A549 (cell line): ENCODE results near the gene MRPS6. TPM values are rescaled to one million over a fixed set of nuclear protein-coding genes. Genes with fewer than 3 reads are reported as not detected.

ENCODE experiments used
- ATAC-seq, 2 experiments: fragments of 200-7000 bp in 1 of 2; fragments of >200 bp in 1 of 2; cut with Nextera tagmentation in 1 of 2; cut with Tn5 transposase in 1 of 2; 3 replicates each; pipeline versions ENCODE4 v1.8.0 to v1.9.1; 2018 to 2020; ENCODE audit warnings: mild to moderate bottlenecking in 1 of 2, moderate library complexity in 1 of 2
- CTCF ChIA-PET: fragments of 300-600 bp; sonication (Branson Sonifier 250); formaldehyde crosslinking; extraction: SDS; loops from one replicate; lab custom pipeline; 2021; ENCODE audit warnings: antibody characterized with exemption, inconsistent platforms; lab: Yijun Ruan, JAX
- POLR2A ChIA-PET: fragments of 350-600 bp; formaldehyde crosslinking; extraction: SDS; loops from one replicate; lab custom pipeline; 2021; ENCODE audit warnings: antibody characterized with exemption, inconsistent platforms; lab: Yijun Ruan, JAX
- DNase-seq, 2 experiments: peaks; one replicate each; pipeline versions ENCODE4 v3.0.0 to v3.0.0-alpha.2; 2011 to 2016; ENCODE audit warnings: low read depth in 1 of 2, low spot score in 1 of 2
- FAIRE-seq: peaks from 2 replicates; lab custom pipeline; 2011; peaks lifted over from hg19 to GRCh38; lab: Jason Lieb, UNC
- H3K27ac ChIP-seq, 2 experiments: fragments of >200 bp; sonication (Bioruptor Twin); formaldehyde crosslinking; 3 replicates each; pipeline ENCODE4 v1.5.1; 2016 to 2017
- H3K4me1 ChIP-seq: fragments of >200 bp; sonication (Bioruptor Twin); formaldehyde crosslinking; 3 replicates; pipeline ENCODE4 v1.6.1; 2016
- H3K4me2 ChIP-seq: fragments of >200 bp; sonication (Bioruptor Twin); formaldehyde crosslinking; 3 replicates; pipeline ENCODE4 v1.6.1; 2016
- H3K4me3 ChIP-seq: fragments of >200 bp; sonication (Bioruptor Twin); formaldehyde crosslinking; 3 replicates; pipeline ENCODE4 v1.5.1; 2016
- H3K9me3 ChIP-seq: fragments of >200 bp; sonication (Bioruptor Twin); formaldehyde crosslinking; 3 replicates; pipeline ENCODE4 v1.6.1; 2016
- CBX8 ChIP-seq: fragments of 200-600 bp; sonication (generic); IDR thresholded peaks from 2 replicates; pipeline ENCODE4 v1.6.1; 2016
- CEBPB ChIP-seq, 2 experiments: fragments of >200 bp in 1 of 2; sonication (Bioruptor Twin) in 1 of 2; formaldehyde crosslinking in 1 of 2; IDR thresholded peaks; 2 replicates each; pipeline ENCODE4 v1.6.1; 2012 to 2016
- EHF ChIP-seq: fragments of 250-450 bp; sonication (Bioruptor Pico); IDR thresholded peaks from 2 replicates; pipeline ENCODE4 v1.5.0; 2020; ENCODE audit warnings: mild to moderate bottlenecking
- FOSB ChIP-seq: fragments of 250-450 bp; sonication (Bioruptor Pico); IDR thresholded peaks from 2 replicates; pipeline ENCODE4 v1.5.0; 2020; ENCODE audit warnings: mild to moderate bottlenecking, moderate library complexity
- FOXS1 ChIP-seq: fragments of 250-450 bp; sonication (Bioruptor Pico); IDR thresholded peaks from 2 replicates; pipeline ENCODE4 v1.5.0; 2020; ENCODE audit warnings: mild to moderate bottlenecking, moderate library complexity
- HEYL ChIP-seq: fragments of 250-450 bp; sonication (Bioruptor Pico); IDR thresholded peaks from 2 replicates; pipeline ENCODE4 v1.8.0; 2021; ENCODE audit warnings: mild to moderate bottlenecking, moderate library complexity
- HOXA7 ChIP-seq: fragments of 250-450 bp; sonication (Bioruptor Pico); IDR thresholded peaks from 2 replicates; pipeline ENCODE4 v1.5.0; 2020; ENCODE audit warnings: mild to moderate bottlenecking, moderate library complexity
- HOXB13 ChIP-seq: fragments of 250-450 bp; sonication (Bioruptor Pico); IDR thresholded peaks from 2 replicates; pipeline ENCODE4 v1.5.0; 2020; ENCODE audit warnings: low read depth, mild to moderate bottlenecking, moderate library complexity
- JUNB ChIP-seq: fragments of >200 bp; sonication (Bioruptor Twin); formaldehyde crosslinking; IDR thresholded peaks from 2 replicates; pipeline ENCODE4 v1.6.1; 2016
- KDM1A ChIP-seq: fragments of 200-600 bp; sonication (generic); IDR thresholded peaks from 2 replicates; pipeline ENCODE4 v1.6.1; 2016; ENCODE audit warnings: low read depth, mild to moderate bottlenecking
- KDM5A ChIP-seq: fragments of 200-600 bp; sonication (generic); IDR thresholded peaks from 2 replicates; pipeline ENCODE4 v1.6.1; 2016; ENCODE audit warnings: antibody characterized with exemption, mild to moderate bottlenecking
- MAFK ChIP-seq: fragments of 450-650 bp; IDR thresholded peaks from 2 replicates; pipeline ENCODE4 v1.6.1; 2014; ENCODE audit not compliant: partially characterized antibody
- RARB ChIP-seq: fragments of 250-450 bp; sonication (Bioruptor Pico); IDR thresholded peaks from 2 replicates; pipeline ENCODE4 v1.8.0; 2021; ENCODE audit warnings: mild to moderate bottlenecking, moderate library complexity
- RNF2 ChIP-seq: fragments of 200-600 bp; sonication (generic); IDR thresholded peaks from 2 replicates; pipeline ENCODE4 v1.6.1; 2016; ENCODE audit warnings: low read depth, mild to moderate bottlenecking, antibody characterized with exemption, moderate library complexity, borderline replicate concordance
- SREBF2 ChIP-seq: fragments of 450-650 bp; IDR thresholded peaks from 2 replicates; pipeline ENCODE4 v1.6.1; 2014; ENCODE audit warnings: mild to moderate bottlenecking, moderate library complexity
- TFCP2L1 ChIP-seq: fragments of 250-450 bp; sonication (Bioruptor Pico); IDR thresholded peaks from 2 replicates; pipeline ENCODE4 v1.5.0; 2021; ENCODE audit warnings: mild to moderate bottlenecking
- ZC3H11A ChIP-seq: fragments of 450-650 bp; IDR thresholded peaks from 2 replicates; pipeline ENCODE4 v1.6.1; 2014; ENCODE audit warnings: antibody characterized with exemption, mild to moderate bottlenecking
- ZNF302 ChIP-seq: fragments of 250-450 bp; sonication (Bioruptor Pico); IDR thresholded peaks from 2 replicates; pipeline ENCODE4 v1.9.0; 2021; ENCODE audit warnings: inconsistent platforms, mild to moderate bottlenecking, moderate library complexity
- ZSCAN20 ChIP-seq: fragments of 250-450 bp; sonication (Bioruptor Pico); IDR thresholded peaks from 2 replicates; pipeline ENCODE4 v1.8.0; 2022; ENCODE audit warnings: mild to moderate bottlenecking, moderate library complexity
- WGBS: methylation state at CpG from one replicate; pipeline ENCODE4 v1.1.6; 2017; ENCODE audit errors: missing lambda C conversion rate; 5-methylcytosine and 5-hydroxymethylcytosine counted together
- polyA plus RNA-seq, 4 experiments: library from polyadenylated mRNA; depleted of rRNA in 3 of 4; stranded (reverse); fragments of >200 nt; fragmentation: RNase III in 1 of 4; extraction: RNeasy Plus Mini Kit Qiagen cat#74134 plus additional on column Dnase treatment in 1 of 4; gene quantifications; 2 replicates in 3 of 4; 3 replicates in 1 of 4; pipeline ENCODE4 v1.2.3, GENCODE V29; 2011 to 2017
- TF ChIP-seq, protein P1 (sequence below): fragments of 250-450 bp; sonication (Bioruptor Pico); IDR thresholded peaks from 2 replicates; pipeline ENCODE4 v1.5.0; 2021; ENCODE audit warnings: mild to moderate bottlenecking, moderate library complexity, borderline replicate concordance
- TF ChIP-seq, protein P2 (sequence below): fragments of 200-600 bp; sonication (generic); IDR thresholded peaks from 2 replicates; pipeline ENCODE4 v1.6.1; 2016; ENCODE audit warnings: antibody characterized with exemption, mild to moderate bottlenecking, moderate library complexity
- TF ChIP-seq, protein P3 (sequence below): IDR thresholded peaks from 2 replicates; pipeline ENCODE4 v1.6.1; 2012
- TF ChIP-seq, protein P4 (sequence below): fragments of 250-450 bp; sonication (Bioruptor Pico); IDR thresholded peaks from 2 replicates; pipeline ENCODE4 v1.5.0; 2020; ENCODE audit warnings: low read depth, mild to moderate bottlenecking, moderate library complexity

Gene MRPS6
- polyA plus RNA-seq, 2 of the 4 experiments (the other 2 are of a cell fraction): 26.9 to 57.4 TPM

DNA sequence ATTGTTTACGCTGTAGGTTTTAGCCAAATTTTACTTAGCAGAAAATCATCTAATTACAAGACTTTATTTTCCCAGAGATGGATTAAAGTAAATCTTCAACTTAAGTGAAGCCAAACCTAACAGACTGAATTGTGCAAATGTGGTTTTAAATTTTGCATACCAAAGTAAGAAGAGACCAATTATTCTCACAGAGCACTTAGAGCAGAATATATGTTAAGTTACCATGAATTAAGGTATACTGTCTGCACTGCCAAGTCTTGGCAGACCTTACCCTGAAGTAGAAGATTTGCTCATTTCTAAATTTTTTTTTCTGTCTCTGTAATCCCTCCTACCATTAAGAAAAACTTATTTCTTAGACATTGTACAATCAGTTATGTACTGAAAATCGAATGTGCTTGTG, 24.1 kb downstream of the MRPS6 start:
- Histone ChIP-seq H3K27ac (no peak overlapping the region), H3K9me3 (no peaks in the 10 kb centered on the region), H3K4me1 (no peaks in the 10 kb centered on the region), H3K4me2 (no peak overlapping the region), H3K4me3 (no peak overlapping the region)
- ChIA-PET POLR2A (no interaction called here), CTCF (no interaction called here)
- 78% methylated on average over 2 of the region's 2 CpGs for WGBS
- FAIRE-seq (no peak), DNase-seq (no peak), ATAC-seq (no peak)
- no peak for TF ChIP-seq RARB (CRISPR knock-in tag)

DNA sequence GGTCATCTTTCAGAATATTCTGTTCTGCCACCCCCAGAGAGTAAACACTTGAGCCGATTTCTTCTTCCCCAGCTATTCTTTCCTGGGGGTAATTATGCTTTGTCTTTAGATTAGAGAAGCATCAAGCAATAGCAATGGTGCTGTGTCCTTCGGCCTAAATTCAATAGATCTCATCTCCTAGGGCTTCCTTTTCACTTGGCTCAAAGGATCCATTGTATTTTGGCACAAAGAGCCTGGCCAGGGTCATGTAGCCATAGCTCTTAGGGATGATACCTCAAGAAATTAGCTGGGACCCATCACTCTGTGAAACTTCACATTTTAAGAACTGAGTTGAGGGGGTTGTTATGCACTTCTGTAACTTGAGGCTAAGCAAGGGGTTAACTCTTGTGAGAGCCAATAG, 27.0 kb downstream of the MRPS6 start:
- TF ChIP-seq ZSCAN20 (CRISPR knock-in tag) (no peak), CEBPB (IDR thresholded peaks at IDR 0.05) (no peak), RNF2 (no peak), FOSB (CRISPR knock-in tag) (no peak), FOXS1 (CRISPR knock-in tag) (no peak), TFCP2L1 (CRISPR knock-in tag) (no peak), HOXA7 (CRISPR knock-in tag) (no peak), ZC3H11A (no peak), ZNF302 (CRISPR knock-in tag) (no peak)
- TF ChIP-seq, protein P1, sequence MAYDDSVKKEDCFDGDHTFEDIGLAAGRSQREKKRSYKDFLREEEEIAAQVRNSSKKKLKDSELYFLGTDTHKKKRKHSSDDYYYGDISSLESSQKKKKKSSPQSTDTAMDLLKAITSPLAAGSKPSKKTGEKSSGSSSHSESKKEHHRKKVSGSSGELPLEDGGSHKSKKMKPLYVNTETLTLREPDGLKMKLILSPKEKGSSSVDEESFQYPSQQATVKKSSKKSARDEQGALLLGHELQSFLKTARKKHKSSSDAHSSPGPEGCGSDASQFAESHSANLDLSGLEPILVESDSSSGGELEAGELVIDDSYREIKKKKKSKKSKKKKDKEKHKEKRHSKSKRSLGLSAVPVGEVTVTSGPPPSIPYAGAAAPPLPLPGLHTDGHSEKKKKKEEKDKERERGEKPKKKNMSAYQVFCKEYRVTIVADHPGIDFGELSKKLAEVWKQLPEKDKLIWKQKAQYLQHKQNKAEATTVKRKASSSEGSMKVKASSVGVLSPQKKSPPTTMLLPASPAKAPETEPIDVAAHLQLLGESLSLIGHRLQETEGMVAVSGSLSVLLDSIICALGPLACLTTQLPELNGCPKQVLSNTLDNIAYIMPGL (CRISPR knock-in tag): no peak
- TF ChIP-seq, protein P2, sequence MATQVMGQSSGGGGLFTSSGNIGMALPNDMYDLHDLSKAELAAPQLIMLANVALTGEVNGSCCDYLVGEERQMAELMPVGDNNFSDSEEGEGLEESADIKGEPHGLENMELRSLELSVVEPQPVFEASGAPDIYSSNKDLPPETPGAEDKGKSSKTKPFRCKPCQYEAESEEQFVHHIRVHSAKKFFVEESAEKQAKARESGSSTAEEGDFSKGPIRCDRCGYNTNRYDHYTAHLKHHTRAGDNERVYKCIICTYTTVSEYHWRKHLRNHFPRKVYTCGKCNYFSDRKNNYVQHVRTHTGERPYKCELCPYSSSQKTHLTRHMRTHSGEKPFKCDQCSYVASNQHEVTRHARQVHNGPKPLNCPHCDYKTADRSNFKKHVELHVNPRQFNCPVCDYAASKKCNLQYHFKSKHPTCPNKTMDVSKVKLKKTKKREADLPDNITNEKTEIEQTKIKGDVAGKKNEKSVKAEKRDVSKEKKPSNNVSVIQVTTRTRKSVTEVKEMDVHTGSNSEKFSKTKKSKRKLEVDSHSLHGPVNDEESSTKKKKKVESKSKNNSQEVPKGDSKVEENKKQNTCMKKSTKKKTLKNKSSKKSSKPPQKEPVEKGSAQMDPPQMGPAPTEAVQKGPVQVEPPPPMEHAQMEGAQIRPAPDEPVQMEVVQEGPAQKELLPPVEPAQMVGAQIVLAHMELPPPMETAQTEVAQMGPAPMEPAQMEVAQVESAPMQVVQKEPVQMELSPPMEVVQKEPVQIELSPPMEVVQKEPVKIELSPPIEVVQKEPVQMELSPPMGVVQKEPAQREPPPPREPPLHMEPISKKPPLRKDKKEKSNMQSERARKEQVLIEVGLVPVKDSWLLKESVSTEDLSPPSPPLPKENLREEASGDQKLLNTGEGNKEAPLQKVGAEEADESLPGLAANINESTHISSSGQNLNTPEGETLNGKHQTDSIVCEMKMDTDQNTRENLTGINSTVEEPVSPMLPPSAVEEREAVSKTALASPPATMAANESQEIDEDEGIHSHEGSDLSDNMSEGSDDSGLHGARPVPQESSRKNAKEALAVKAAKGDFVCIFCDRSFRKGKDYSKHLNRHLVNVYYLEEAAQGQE: no peak
- DNase-seq (no peak), FAIRE-seq (no peak), ATAC-seq (no peak)
- no peaks in the 10 kb centered on the region for H3K9me3 ChIP-seq
- no peak overlapping the region for H3K4me3 ChIP-seq
- ChIA-PET CTCF (interaction anchor here (0.8 kb wide), 1 partner anchor 27 kb away, joined by 3 read pairs; no protein-coding TSS in a partner anchor), POLR2A (no interaction called here)
- WGBS: 100% methylated on average over 2 of the region's 2 CpGs
- no peak overlapping the region for H3K27ac ChIP-seq
- no peak overlapping the region for H3K4me2 ChIP-seq
- no peaks in the 10 kb centered on the region for H3K4me1 ChIP-seq

DNA sequence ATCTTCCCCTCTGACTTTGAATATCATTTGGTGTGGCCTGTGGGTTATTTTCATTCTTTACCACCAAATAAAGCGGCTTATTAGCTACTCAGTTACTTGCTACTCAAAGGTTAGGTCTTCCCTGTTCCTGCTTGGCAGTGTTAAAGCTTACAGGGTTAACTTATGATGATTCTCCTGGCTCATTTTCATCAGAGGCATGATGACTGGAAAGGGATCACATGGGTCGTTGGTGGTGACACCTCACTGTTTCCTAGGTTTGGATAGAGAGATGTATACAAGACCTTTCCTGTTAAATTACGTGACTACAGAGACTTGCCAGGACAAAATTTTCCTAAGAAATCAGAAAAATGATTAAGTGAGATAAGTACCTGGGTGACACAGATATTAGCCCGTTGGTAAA, 27.4 kb downstream of the MRPS6 start:
- CTCF ChIA-PET: no interaction called here
- Histone ChIP-seq H3K9me3 (no peaks in the 10 kb centered on the region), H3K4me3 (no peak overlapping the region), H3K27ac (no peak overlapping the region)
- POLR2A ChIA-PET: no interaction called here
- FAIRE-seq: no peak
- 86% methylated on average over 4 of the region's 4 CpGs for WGBS
- TF ChIP-seq HEYL (CRISPR knock-in tag) (no peak), ZC3H11A (no peak), SREBF2 (no peak), MAFK (no peak), HOXB13 (CRISPR knock-in tag) (no peak), JUNB (no peak), EHF (no peak), ZSCAN20 (CRISPR knock-in tag) (no peak), CBX8 (no peak), KDM1A (no peak), KDM5A (no peak)
- TF ChIP-seq, protein P3, sequence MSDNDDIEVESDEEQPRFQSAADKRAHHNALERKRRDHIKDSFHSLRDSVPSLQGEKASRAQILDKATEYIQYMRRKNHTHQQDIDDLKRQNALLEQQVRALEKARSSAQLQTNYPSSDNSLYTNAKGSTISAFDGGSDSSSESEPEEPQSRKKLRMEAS: no peak
- TF ChIP-seq, protein P4, sequence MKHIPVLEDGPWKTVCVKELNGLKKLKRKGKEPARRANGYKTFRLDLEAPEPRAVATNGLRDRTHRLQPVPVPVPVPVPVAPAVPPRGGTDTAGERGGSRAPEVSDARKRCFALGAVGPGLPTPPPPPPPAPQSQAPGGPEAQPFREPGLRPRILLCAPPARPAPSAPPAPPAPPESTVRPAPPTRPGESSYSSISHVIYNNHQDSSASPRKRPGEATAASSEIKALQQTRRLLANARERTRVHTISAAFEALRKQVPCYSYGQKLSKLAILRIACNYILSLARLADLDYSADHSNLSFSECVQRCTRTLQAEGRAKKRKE (CRISPR knock-in tag): no peak
- TF ChIP-seq, all 56 proteins: peak for 0
- Histone ChIP-seq H3K4me1 (no peaks in the 10 kb centered on the region), H3K4me2 (no peak overlapping the region)
- ATAC-seq (no peak), DNase-seq (no peak)
